Nephron progenitor cell (in vitro differentiated cells): ENCODE results near the gene EPHA4.

Experiments used
- DNase-seq: peaks from one replicate; pipeline ENCODE4 v3.0.0; 2021
- H3K27ac Mint-ChIP-seq: 2 replicates; pipeline ENCODE4 v1.8.0; 2021; ENCODE audit warnings: mild to moderate bottlenecking, moderate library complexity, mixed read lengths
- H3K27me3 Mint-ChIP-seq: 2 replicates; pipeline ENCODE4 v1.8.0; 2021; ENCODE audit warnings: mild to moderate bottlenecking, low read depth, mixed read lengths; ENCODE audit not compliant: poor library complexity
- H3K36me3 Mint-ChIP-seq: 2 replicates; pipeline ENCODE4 v1.8.0; 2021; ENCODE audit warnings: low read depth, mixed read lengths
- H3K4me1 Mint-ChIP-seq: 2 replicates; pipeline ENCODE4 v1.8.0; 2021; ENCODE audit warnings: mixed read lengths
- H3K4me3 Mint-ChIP-seq: 2 replicates; pipeline ENCODE4 v1.8.0; 2021; ENCODE audit warnings: mild to moderate bottlenecking, moderate library complexity, mixed read lengths
- H3K9me3 Mint-ChIP-seq: 2 replicates; pipeline ENCODE4 v1.8.0; 2021; ENCODE audit warnings: mild to moderate bottlenecking, moderate library complexity, mixed read lengths
- TF ChIP-seq, protein P1 (sequence below): fragments of 200-600 bp; sonication (generic); IDR thresholded peaks from 2 replicates; pipeline ENCODE4 v1.5.0; 2021; ENCODE audit warnings: antibody characterized with exemption

Gene EPHA4

DNA sequence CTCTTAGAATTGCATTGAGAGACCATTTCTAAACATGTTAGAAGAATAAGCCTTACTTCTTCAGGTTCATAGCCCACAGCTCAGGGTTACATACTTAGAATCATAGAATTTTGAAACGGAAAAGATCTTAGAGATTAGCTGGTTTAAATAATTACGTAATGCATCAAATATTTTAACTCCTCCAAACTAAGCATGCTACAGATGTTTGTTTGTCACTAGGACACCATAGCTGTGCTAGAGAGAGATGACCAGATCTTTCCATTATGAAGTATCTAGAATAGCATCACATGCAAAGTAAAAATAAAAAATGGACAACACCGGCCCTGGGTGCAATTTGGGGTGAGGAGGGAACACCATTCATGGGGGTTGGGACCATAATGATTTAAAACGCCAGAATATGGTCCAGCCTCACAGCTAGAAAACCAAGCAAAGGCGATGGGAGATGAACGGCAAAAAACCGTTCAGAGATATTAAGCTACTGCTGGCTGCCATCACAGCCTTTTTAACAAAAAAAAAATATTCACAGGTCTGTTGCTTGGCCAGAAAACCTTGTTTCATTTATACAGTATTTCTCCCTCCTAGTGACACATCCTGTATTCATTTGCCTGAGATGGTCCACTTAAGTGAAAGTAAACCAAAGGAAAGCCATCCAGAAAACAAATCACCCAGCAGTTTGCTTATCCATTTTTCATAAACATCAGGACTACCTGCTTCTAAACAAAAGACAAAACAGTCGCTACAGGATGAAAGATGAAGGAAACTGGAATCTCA, 94.2 kb downstream of the EPHA4 start:
- peaks cover 46% of the 10 kb centered on the region for H3K4me1 Mint-ChIP-seq
- TF ChIP-seq, protein P1, sequence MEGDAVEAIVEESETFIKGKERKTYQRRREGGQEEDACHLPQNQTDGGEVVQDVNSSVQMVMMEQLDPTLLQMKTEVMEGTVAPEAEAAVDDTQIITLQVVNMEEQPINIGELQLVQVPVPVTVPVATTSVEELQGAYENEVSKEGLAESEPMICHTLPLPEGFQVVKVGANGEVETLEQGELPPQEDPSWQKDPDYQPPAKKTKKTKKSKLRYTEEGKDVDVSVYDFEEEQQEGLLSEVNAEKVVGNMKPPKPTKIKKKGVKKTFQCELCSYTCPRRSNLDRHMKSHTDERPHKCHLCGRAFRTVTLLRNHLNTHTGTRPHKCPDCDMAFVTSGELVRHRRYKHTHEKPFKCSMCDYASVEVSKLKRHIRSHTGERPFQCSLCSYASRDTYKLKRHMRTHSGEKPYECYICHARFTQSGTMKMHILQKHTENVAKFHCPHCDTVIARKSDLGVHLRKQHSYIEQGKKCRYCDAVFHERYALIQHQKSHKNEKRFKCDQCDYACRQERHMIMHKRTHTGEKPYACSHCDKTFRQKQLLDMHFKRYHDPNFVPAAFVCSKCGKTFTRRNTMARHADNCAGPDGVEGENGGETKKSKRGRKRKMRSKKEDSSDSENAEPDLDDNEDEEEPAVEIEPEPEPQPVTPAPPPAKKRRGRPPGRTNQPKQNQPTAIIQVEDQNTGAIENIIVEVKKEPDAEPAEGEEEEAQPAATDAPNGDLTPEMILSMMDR = no peak
- H3K27me3 Mint-ChIP-seq = peaks cover 2% of the 10 kb centered on the region
- no peak for DNase-seq
- no peaks in the 10 kb centered on the region for H3K9me3 Mint-ChIP-seq
- H3K4me3 Mint-ChIP-seq = no peak overlapping the region
- H3K36me3 Mint-ChIP-seq = peaks cover 69% of the 10 kb centered on the region
- no peak overlapping the region for H3K27ac Mint-ChIP-seq

DNA sequence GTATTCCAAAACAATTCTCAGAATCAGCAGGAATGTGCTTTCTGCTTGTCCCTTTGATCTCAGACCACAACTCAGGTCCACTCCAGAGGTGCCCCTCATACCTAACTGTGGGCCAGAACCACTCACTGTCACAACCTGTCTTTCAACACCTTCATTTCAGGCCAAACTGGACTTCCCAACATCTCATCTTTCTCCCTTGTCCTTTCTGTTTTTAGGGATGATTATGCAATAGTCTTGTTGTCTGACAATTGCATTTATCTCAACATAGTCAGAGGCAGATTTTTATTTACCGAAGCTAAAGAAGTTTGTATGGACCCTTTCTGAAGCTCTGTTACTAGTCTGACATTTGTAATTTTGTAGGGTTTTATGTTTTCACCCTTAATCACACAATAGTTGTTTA, 95.9 kb downstream of the EPHA4 start:
- Mint-ChIP-seq H3K9me3 (no peaks in the 10 kb centered on the region), H3K36me3 (peaks cover 72% of the 10 kb centered on the region), H3K27ac (no peak overlapping the region), H3K27me3 (peaks cover 2% of the 10 kb centered on the region), H3K4me3 (no peak overlapping the region), H3K4me1 (peaks cover 55% of the 10 kb centered on the region)
- DNase-seq = no peak
- TF ChIP-seq, protein P1 = no peak

DNA sequence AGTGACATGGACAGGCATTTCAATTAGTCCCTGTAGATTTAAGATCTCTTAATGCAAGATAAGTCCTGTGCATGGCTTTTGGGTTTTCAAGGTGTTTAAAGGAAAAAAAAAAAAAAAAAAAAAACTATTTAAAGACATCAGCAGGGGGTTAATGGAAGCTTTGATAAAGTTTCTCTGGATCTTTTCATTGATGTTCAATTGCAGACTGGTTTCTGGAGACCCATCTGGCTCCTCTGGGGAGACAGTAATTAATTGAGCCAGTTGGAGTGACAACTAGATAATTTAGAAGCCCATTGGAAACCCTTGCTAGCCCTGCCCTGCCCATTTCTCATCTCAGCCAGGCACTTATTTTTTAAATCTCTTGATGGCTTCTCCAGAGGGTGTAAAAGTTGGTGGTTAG, 98.7 kb downstream of the EPHA4 start:
- no peak for DNase-seq

DNA sequence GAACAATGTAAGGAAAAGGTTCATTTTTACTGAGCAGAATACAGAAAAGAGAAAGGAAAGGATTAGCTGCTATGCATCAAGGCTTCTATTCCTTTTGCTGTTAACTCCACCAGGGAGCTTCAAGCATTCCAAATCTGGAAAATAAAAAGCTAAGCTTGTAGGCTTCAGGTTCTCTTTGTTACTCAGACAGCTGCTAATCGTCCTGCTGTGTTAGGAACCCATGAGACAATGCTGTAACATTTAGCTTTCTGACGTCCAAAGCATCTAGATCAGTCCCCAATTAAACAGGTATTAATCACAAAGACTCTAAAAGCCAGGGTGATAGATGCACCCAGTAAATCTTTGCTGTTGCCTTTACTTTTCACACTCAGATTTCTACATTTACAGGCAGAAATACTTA, 103.8 kb downstream of the EPHA4 start:
- Mint-ChIP-seq H3K4me3 (no peak overlapping the region), H3K36me3 (peaks cover 48% of the 10 kb centered on the region), H3K9me3 (no peaks in the 10 kb centered on the region), H3K27me3 (no peaks in the 10 kb centered on the region), H3K4me1 (peaks cover 82% of the 10 kb centered on the region), H3K27ac (peak overlapping the region; percentile 25)
- TF ChIP-seq, protein P1 = no peak
- DNase-seq = no peak

More for the DNA sequence above, 98.7 kb downstream of the EPHA4 start:
- H3K27me3 Mint-ChIP-seq = peaks cover under 1% of the 10 kb centered on the region
- TF ChIP-seq, protein P1 = no peak
- no peak overlapping the region for H3K4me3 Mint-ChIP-seq
- H3K4me1 Mint-ChIP-seq = peaks cover 54% of the 10 kb centered on the region
- peak overlapping the region; percentile 22 for H3K27ac Mint-ChIP-seq
- H3K36me3 Mint-ChIP-seq = peaks cover 77% of the 10 kb centered on the region
- H3K9me3 Mint-ChIP-seq = no peaks in the 10 kb centered on the region

DNA sequence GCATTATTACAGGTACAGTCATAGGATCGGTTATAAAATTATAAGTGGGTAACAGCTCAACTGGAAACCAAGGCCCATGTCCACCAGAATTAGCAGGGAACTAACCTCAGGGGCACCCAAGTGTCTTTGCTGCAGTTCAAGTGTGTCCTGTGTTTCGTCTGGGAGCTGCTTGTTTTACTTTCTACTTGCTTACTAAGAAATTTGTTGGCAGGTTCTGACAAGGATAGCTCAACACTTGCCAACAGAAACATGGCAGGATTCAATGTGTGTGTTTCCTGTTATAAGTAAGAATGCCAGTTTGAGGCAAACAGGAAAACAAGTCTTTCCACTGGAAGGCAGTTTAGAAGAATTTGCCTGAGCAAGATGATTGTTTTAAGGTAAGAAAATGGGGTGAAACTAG, 104.5 kb downstream of the EPHA4 start:
- Mint-ChIP-seq H3K27me3 (no peaks in the 10 kb centered on the region), H3K9me3 (no peaks in the 10 kb centered on the region), H3K4me3 (peak overlapping the region; percentile 26), H3K4me1 (peaks cover 82% of the 10 kb centered on the region), H3K36me3 (peaks cover 45% of the 10 kb centered on the region), H3K27ac (peak overlapping the region; percentile 25)
- no peak for DNase-seq
- TF ChIP-seq, protein P1 = no peak

DNA sequence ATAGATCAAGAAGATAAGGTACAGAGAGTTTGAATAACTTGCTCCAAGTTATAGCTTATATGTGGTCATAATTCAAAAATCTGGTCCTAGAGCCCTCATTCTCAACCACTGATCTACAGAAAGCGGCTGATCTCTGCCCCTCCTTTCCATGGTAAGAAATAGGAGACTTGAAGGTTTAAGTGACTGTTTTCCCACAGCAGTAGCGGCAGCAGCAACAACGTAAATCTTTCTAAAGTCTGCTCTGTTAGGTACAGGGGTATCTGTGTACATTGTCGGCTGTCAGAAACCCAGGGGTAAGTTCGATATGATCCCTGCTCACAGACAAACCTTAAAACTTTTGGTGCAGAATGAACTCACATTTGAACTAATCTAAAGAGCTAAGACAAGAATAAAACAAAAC, 105.4 kb downstream of the EPHA4 start:
- TF ChIP-seq, protein P1 = no peak
- Mint-ChIP-seq H3K4me1 (peaks cover 76% of the 10 kb centered on the region), H3K27ac (peak overlapping the region; percentile 95), H3K9me3 (no peaks in the 10 kb centered on the region), H3K36me3 (peaks cover 42% of the 10 kb centered on the region), H3K4me3 (peak overlapping the region; percentile 26), H3K27me3 (no peaks in the 10 kb centered on the region)
- peak; percentile 24 for DNase-seq
